Bone marrow (tissue), 2 donors: ENCODE data around the gene KLHL11.
"Not testable (repeated sequence)": the region's sequence is repeated elsewhere in the genome, so short reads cannot be mapped to it uniquely, and the experiment has no call there.

Experiments used
- DNase-seq, 2 donors: peaks; one replicate each; lab custom pipeline; 2025; lab: John Stamatoyannopoulos, UW

KLHL11 gene

GRCh38 chr17:41888332-41888965 is 23.2 kb upstream of the KLHL11 start:
- no peak for DNase-seq

- no peak for DNase-seq
Measured at GRCh38 chr17:41885733-41886132, 20.5 kb upstream of the KLHL11 start.

- DNase-seq = no peak
Measured at GRCh38 chr17:41882756-41883155, 17.5 kb upstream of the KLHL11 start.

GRCh38 chr17:41880130-41880529 is 14.9 kb upstream of the KLHL11 start:
- DNase-seq = no peak

GRCh38 chr17:41874293-41874670 is 9.1 kb upstream of the KLHL11 start:
- not testable (repeated sequence) for DNase-seq

GRCh38 chr17:41873559-41874292 is 8.5 kb upstream of the KLHL11 start:
- no peak for DNase-seq

- no peak for DNase-seq
Measured at GRCh38 chr17:41871789-41872188, 6.6 kb upstream of the KLHL11 start.

GRCh38 chr17:41870627-41871026 is 5.4 kb upstream of the KLHL11 start:
- no peak for DNase-seq

- DNase-seq = no peak
Measured at GRCh38 chr17:41870097-41870496, 4.9 kb upstream of the KLHL11 start.

- no peak for DNase-seq
Measured at GRCh38 chr17:41869426-41869825, 4.2 kb upstream of the KLHL11 start.

- no peak for DNase-seq
Measured at GRCh38 chr17:41868568-41868967, 3.3 kb upstream of the KLHL11 start.

GRCh38 chr17:41865596-41865893 is 322 bp upstream of the KLHL11 start:
- no peak for DNase-seq

GRCh38 chr17:41864498-41864835 is 756 bp downstream of the KLHL11 start:
- no peak for DNase-seq

GRCh38 chr17:41863074-41863848 is 2.0 kb downstream of the KLHL11 start:
- DNase-seq = no peak

GRCh38 chr17:41860254-41860931 is 4.8 kb downstream of the KLHL11 start:
- no peak for DNase-seq

GRCh38 chr17:41851382-41851781 is 13.8 kb downstream of the KLHL11 start:
- not testable (repeated sequence) for DNase-seq

- DNase-seq = no peak
Measured at GRCh38 chr17:41849251-41849990, 15.8 kb downstream of the KLHL11 start.

- DNase-seq = no peak
Measured at GRCh38 chr17:41848788-41849187, 16.4 kb downstream of the KLHL11 start.

GRCh38 chr17:41844971-41845370 is 20.3 kb downstream of the KLHL11 start:
- no peak for DNase-seq

- not testable (repeated sequence) for DNase-seq
Measured at GRCh38 chr17:41840781-41841180, 24.4 kb downstream of the KLHL11 start.

GRCh38 chr17:41839448-41839847 is 25.8 kb downstream of the KLHL11 start:
- DNase-seq = not testable (repeated sequence)
